K562 treated with DMSO at 1 percent for 4 hours (cell line): Measurements from ENCODE around the gene RANGRF. TPM values are rescaled to one million over a fixed set of nuclear protein-coding genes. Genes with fewer than 3 reads are reported as not detected.

Experiments
- total RNA-seq: library from RNA; unstranded; fragments of 300-600 nt; gene quantifications from 2 replicates; pipeline ENCODE4 v1.2.3, GENCODE V29; 2022; ENCODE audit not compliant: insufficient read depth

Gene RANGRF
- total RNA-seq = 19.4 and 26.5 TPM in 2 replicates

GRCh38 chr17:8288336-8289102, at the start of gene RANGRF:
Gene RANGRF (plus strand): TSS chr17:8288670. CDS start chr17:8288789, 119 bp downstream.

GRCh38 chr17:8248751-8249607, 39.5 kb upstream of the RANGRF start, which contains the start of gene PFAS:
Gene PFAS (plus strand): TSS chr17:8249289. CDS start chr17:8253938, 4,649 bp downstream.

DNA sequence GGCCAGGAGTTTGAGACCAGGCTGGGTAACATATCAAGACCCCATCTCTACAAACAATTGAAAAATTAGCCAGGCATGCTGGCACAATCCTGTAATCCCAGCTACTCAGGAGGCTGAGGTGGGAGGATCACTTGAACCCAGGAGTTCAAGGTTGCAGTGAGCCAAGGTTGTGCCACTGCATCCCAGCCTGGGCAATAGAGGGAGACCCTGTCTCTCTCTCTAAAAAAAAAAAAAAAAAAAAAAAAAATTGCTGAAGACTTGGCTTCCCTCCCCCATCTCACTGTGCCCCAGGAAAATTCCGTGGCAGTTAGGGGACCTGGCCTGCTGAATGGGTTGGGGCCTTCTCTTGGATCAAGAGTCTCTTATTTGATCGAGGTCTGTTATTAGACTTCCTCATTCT, 51.1 kb downstream of the RANGRF start, which contains the start of gene ODF4:
Gene ODF4, plus strand, starts transcription at position 301 of the 400 bp plus-strand sequence. CDS start 212 bp downstream, outside the sequence.

Other genes starting within 250 kb of the RANGRF start
- not detected in 2 replicates for gene ALOX15B, start 249.6 kb upstream of the RANGRF start, total RNA-seq
- not detected in 2 replicates for gene ALOX12B, start 201.0 kb upstream of the RANGRF start, total RNA-seq
- gene ALOXE3, start 170.2 kb upstream of the RANGRF start, total RNA-seq = not detected in 2 replicates
- gene HES7, start 164.6 kb upstream of the RANGRF start, total RNA-seq = 1.7 TPM in 1 of 2 replicates, not detected in the other
- 7.5 and 13.8 TPM in 2 replicates for gene PER1, start 136.3 kb upstream of the RANGRF start, total RNA-seq
- 40.3 and 40.9 TPM in 2 replicates for gene VAMP2, start 125.7 kb upstream of the RANGRF start, total RNA-seq
- gene TMEM107, start 112.3 kb upstream of the RANGRF start, total RNA-seq = 7.7 and 11.9 TPM in 2 replicates
- gene BORCS6, start 98.5 kb upstream of the RANGRF start, total RNA-seq = 5.2 and 6.4 TPM in 2 replicates
- gene AURKB, start 78.1 kb upstream of the RANGRF start, total RNA-seq = 125 and 132 TPM in 2 replicates
- gene CTC1, start 40.6 kb upstream of the RANGRF start, total RNA-seq = 3.3 and 8.0 TPM in 2 replicates
- gene PFAS, start 39.4 kb upstream of the RANGRF start, total RNA-seq = 7.0 and 10.4 TPM in 2 replicates
- 2.8 and 4.8 TPM in 2 replicates for gene SLC25A35, start 6.7 kb downstream of the RANGRF start, total RNA-seq
- not detected in 2 replicates for gene ARHGEF15, start 21.6 kb downstream of the RANGRF start, total RNA-seq
- gene ODF4, start 51.2 kb downstream of the RANGRF start, total RNA-seq = not detected in 2 replicates
- 5,727 and 6,372 TPM in 2 replicates for gene RPL26, start 94.5 kb downstream of the RANGRF start, total RNA-seq
- gene RNF222, start 109.2 kb downstream of the RANGRF start, total RNA-seq = not detected in 2 replicates
- gene NDEL1, start 147.2 kb downstream of the RANGRF start, total RNA-seq = 35.7 and 39.1 TPM in 2 replicates